Stimulated activated CD4-positive, alpha-beta T cell treated with anti-CD3 and anti-CD28 coated beads, Interleukin-2, amount 100 ng/mL, for 4 hours (primary cell): Measurements from ENCODE around the gene WTIP.
"Not testable (repeated sequence)": the region's sequence is repeated elsewhere in the genome, so short reads cannot be mapped to it uniquely, and the experiment has no call there.

Source experiments
- DNase-seq: peaks from one replicate; pipeline ENCODE4 v3.0.0-alpha.2; 2020; ENCODE audit warnings: low read depth

The WTIP gene

DNA sequence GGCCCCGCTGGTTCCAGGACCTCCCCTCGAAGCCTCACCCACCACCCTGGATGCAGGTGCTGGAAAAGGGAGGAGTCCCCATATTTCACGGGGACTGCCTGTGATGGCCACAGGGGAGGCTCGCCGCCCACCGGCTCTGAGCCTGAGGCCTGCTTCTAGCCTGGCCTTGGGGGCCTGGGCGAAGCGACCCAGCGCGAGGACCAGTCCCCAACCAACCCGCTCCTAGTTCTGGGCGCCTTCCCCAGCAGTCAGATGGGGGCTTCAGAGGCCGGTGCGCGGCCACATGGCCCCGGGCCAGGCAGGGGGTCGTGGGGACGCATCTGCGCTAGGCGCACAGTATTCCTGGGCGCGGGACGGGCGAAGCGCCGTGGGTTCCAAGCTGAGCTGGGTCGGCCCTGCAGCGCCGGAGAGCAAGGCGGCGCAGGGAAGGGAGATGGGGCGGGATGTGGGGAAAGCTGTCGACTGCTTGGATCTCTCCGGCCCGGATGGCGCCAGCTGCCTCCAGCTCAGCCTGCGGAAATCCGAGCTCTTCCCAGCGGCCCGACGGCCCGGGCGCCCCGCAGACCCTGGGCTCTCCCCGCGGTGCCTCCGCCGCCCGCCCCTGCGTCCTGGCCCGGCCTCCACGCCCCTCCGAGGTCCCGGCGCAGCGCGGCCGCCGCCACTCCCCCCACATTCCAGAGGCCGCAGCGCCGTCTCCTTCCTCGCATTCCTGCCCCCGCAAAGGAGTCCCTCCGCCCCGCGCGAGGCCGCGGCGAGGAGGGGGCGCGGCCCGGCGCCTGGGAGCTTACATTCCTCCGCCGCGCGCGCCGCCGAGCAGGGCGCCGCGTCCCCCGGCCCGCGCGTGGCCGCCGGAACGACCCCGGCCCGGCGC is at the start of gene WTIP:
Gene WTIP, plus strand, starts transcription at position 788 of the 871 bp plus-strand sequence. CDS start 217 bp downstream, outside the sequence.
- DNase-seq: no peak

DNA sequence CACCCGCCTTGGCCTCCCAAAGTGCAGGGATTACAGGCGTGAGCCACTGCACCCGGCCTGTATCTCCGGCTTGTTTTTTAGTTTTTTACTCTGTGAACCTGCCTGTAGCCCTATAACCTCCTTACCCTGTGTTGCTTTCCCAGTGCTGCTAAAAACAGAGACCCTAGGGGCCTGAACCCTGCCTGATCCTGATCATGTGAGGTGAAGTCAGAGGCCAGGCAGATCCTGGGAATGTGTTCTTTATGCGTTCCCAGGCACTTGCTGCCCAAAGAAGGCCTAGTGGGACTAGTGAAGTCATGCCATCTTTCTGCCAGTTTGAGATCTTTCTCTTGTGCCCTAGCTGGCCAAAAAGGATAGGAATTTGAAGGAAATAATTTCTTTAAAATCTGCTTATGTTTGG is 48.8 kb upstream of the WTIP start:
- DNase-seq: no peak

DNA sequence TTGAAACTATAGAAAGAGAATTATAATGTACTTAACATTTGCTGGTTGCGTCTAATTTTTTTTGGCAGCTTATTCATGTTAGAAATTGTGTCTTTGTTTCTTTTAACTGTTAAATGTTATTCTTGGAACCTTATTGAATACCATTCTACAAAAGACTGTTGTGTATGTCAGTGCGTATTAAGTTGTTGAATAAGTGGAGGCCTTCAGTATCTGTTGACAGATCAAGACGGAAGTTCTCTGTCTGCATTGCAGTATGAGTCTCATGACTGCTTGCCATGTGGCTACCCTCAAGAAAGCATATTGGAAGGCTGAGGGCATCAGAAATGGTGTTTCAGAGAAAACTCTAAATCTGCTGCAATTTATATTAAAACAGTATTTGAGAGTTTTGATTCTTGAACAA is 44.8 kb upstream of the WTIP start:
- no peak for DNase-seq

DNA sequence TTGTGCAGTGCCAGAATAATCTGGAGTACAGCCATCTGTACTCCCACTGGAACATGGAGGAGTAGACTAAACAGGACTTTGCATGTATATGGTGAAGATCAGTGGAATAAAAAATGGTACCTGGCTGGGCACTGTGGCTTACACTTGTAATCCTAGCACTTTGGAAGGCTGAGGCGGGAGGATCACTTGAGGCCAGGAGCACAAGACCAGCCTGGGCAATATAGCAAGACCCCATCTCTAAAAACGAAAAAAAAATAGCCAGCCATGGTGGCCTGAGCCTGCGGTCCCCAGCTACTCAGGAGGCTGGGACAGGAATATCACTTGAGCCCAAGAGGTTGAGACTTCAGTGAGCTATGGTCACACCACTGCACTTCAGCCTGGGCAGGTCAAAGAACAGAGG is 33.4 kb upstream of the WTIP start:
- DNase-seq: no peak

DNA sequence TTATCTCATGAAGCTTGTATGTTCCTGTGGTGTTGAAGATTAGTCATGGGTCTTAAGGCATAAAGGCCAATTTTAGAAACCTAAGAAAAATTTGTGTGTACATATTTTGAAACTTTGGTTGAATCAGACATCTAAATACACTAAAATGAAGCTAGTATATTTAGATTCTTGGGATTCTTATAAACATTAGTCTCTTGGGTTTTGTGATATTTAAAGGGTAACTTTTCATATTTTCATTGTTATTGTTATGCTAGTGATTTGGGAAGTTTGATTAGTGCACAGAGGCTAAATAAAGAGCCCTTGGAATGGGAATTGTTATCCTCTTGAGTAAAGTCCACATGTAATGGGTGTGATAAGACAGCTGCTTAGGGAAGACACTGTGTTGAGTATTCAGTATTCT is 28.8 kb upstream of the WTIP start:
- DNase-seq: no peak

DNA sequence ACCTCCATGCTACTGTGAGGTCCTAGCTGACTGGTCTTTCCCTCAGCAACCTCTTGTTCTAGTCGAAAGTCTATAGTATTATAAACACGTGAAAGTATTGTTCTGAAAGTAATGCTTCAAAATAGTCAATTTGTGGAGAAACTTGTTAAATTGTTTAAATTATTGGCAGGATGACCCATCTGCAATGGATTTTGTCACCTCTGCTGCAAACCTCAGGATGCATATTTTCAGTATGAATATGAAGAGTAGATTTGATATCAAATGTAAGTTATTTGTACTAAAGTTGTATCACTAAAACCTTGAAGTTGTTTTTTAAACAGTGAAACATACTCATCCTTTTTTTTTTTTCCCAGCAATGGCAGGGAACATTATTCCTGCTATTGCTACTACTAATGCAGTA is 27.5 kb upstream of the WTIP start:
- no peak for DNase-seq

DNA sequence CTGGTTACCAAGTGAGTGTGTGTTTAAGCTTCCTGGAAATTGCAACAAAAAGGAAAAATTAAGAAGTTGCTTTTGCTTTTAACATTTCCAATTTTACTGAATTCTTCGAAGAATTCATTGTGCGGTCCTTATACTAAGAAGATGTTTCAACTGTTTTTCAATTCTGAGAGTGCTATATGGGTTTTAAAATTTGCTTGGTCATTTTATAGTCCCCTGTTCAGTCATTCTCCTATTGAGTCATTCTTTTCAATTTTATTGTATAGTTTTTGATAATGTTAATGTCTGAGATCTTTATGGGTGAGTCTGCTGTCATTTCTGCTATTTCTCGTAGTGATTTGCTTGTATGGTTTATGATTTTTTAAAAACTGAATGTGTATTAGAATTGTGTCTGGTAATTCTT is 26.9 kb upstream of the WTIP start:
- no peak for DNase-seq

DNA sequence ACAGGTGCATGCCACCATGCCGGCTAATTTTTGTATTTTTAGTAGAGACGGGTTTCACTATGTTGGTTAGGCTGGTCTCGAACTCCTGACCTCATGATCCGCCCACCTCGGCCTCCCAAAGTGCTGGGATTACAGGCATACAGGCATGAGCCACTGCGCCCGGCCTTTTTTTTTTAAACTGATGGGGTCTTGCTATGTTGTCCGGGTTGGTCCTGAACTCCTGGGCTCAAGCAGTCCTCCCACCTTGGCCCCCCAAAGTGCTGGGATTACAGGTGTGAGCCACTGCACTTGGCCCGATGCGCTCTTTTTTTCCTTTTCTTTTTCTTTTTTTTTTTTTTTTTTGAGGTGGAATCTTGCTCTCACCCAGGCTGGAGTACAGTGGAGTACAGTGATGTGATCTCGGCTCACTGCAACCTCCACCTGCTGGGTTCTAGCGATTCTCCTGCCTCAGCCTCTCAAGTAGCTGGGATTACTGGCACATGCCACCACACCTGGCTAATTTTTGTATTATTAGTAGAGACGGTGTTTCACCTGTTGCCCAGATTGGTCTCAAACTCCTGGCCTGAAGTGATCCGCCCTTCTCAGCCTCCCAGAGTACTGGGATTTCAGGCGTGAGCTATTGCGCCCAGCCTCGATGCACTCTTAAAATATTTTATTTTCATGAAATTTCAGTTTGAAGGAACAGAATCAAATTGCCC is 25.6 kb upstream of the WTIP start:
- not testable (repeated sequence) for DNase-seq

DNA sequence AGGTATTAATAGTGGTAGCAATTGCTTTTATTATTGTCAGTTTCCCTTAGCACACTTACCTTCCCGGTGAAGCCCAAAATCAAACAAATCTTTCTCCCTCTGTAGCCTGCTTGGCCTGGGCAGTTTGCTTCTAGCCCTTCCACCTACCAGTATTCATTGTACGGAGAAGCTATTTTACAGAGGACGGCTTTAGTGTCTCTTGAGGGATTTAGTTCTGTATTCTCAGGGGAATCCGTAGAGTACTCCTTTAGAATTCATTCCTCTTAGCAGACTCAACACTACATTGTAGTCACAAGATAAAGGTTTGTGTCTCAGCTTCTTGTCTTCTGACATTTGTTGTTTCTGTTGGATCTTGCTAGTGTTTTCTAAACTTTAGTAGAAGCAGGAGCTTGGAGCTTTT is 24.1 kb upstream of the WTIP start:
- DNase-seq: no peak

DNA sequence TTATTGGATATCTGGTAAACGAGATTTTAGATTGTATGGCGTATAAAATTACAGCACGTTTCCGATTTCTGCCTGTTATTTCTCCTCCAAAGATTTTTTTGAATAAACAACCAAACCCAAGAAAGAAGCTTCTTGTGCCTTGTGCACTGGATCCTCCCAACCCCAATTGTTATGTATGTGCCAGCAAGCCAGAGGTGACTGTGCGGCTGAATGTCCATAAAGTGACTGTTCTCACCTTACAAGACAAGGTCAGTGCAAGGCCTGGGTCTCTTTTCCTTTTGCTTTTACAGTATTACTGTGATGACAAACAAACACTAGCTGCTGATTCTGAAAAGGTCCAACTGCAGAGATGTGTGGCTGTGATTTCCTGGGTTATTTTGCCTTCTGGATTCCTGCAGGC is 22.9 kb upstream of the WTIP start:
- no peak for DNase-seq

DNA sequence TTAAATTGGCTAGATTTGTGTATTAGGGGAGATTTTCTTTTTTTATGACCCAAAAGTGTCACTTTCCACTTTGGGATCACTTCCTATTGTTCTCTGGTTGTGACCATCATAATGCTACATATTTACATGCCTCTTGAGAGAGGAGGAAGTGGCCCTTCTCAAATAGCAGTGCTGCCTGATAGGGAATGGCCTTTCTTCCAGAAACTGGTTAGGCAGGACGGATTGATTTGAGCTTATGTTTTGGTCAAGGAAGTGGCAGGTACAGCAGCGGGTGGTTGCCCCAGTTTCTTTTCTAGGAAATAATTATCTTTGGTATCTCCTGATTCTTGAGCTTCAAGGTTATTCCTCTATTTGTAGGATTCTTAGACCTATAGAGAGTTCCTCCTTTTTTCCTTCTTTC is 21.9 kb upstream of the WTIP start:
- DNase-seq: no peak

DNA sequence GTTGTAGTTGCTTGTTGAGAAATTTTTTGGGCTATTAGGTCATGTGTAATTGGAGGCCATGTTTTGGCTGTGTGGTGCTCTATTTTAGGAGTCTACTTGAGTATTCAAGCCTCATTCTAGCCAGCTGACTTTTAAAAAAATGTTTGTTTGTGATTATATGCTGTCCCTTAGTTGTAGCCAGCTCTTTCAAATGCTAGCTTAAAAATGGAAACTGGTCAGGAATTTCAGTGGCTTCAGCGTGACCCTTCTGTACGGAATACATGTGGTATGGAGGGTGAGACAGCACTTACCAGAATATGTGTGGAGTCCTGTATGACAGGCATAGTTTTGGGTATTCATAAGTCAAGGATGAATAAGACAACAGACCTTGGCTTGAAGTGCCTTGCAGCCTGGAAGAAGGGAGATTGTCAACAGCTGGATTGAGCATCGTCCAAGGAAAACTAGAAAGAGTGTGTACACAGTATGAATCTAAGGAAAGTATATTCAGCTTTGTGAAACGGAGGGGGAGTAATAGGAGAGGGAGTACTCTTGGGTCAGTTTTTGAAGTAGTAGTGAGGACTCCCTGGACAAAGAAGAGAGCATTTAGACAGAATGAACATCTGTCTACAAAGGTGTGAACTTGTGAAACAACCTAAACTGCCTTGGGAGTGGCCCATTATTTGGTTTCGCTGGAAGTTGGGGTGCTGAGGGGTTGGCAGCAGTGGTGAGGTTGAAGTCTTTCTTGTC is 20.0 kb upstream of the WTIP start:
- no peak for DNase-seq

DNA sequence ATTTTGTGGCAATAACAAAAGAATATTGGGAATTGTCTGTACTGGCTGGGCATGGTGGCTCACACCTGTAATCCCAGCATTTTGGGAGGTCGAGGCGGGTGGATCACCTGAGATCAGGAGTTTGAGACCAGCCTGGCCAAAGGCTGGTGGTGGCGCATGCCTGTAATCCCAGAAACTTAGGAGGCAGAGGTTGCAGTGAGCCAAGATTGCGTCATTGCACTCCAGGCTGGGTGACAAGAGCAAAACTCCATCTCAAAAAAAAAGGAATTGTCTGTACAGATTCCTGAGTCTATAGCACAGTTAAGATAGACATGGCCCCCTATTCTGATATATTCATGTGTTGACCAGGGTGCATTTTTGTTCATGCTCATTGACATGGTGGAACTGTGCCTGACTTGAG is 16.8 kb upstream of the WTIP start:
- DNase-seq: not testable (repeated sequence)

DNA sequence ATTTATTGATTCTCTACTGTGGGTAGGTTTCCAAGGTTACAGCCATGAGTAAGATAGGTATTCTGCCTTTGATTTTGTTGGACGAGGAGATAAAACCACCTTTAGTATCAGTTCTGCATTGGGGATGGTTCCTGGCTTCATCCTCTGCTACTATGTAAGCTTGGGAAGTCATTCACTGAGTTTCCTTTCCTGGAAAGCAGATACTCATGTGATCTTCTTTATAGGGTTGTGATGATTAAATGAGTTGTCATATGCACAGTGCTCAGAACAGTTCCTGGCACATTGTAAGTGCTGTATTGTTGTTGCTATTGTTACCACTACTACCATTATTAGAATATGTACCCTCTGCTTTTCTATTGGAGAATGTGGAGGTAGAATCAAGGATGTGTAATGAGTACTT is 13.1 kb upstream of the WTIP start:
- DNase-seq: no peak

DNA sequence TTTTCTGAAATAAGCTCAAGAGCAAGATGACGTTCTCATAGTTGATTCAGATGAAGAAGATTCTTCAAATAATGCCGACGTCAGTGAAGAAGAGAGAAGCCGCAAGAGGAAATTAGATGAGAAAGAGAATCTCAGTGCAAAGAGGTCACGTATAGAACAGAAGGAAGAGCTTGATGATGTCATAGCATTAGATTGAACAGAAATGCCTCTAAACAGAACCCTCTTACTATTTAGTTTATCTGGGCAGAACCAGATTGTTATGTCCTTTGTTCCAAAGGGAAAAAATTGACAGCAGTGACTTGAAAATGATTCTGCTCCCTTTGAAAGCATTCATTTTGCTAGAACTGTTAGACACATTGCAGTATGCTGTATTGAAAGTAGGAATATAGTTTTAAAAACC is 12.5 kb upstream of the WTIP start:
- DNase-seq: not testable (repeated sequence)

DNA sequence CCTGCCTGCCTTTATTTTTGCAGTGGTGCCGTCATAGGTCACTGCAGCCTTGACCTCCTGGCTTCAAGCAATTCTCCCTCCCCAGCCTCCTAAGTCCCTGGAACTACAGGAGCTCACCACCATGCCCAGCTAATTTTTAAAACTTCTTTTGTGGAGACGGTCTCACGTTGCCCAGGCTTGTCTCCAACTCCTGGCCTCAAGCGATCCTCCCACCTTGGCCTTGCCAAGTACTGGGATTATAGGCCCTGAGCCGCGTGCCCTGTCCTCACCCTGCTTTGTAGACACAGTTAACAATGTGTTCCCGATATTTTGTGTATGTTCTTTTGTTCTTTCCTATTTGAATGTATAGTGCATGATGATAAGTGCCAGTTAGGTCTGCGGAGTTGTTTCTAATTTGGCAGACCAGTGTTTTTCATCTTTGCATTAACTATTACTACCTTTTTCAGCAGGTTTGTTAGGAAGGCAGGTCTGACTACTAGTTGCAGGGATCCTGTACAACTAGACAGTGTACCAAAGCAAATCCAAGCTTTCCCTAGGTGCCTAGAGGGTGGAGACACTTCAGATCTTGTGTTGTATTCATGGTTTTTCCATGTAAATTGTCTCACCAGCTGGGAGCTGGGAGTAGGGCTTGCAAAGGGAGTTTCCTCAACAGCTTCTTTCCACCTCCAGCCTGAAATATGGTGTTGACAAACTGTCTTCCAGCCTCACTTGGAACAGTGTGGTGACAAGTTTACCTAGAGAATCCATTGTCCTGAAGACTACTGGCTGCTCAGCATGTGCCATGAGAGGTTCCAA is 9.5 kb upstream of the WTIP start:
- DNase-seq: no peak

DNA sequence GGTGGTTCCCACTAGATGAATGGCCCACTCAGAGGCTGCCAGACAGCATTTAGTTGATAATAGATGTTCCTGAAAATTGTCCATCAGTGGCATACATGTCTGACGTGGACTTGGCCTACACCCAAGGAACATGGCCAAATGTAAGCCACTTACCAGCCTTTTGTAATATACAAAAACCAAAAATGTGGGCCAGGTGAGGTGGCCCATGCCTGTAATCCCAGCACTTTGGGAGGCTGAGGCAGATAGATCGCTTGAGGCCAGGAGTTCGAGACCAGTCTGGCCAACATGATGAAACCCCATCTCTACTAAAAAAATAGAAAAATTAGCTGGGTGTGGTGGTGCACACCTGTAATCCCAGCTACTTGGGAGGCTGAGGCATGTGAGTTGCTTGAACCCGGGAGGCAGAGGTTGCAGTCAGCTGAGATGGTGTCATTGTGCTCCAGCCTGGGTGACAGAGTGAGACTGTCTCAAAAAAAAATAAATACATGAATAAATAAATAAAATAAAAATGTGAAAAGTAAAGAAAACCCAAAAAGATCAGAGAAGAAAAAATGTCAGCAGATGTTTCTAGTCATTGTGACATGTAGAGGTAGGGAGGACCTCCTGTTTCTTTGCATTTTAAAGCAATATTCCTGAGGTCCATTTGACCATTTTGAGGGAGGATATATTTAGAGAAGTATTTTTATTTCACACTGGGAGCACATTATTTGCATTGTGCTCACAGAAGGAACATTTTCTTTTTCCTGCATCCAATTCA is 7.1 kb upstream of the WTIP start:
- DNase-seq: no peak

DNA sequence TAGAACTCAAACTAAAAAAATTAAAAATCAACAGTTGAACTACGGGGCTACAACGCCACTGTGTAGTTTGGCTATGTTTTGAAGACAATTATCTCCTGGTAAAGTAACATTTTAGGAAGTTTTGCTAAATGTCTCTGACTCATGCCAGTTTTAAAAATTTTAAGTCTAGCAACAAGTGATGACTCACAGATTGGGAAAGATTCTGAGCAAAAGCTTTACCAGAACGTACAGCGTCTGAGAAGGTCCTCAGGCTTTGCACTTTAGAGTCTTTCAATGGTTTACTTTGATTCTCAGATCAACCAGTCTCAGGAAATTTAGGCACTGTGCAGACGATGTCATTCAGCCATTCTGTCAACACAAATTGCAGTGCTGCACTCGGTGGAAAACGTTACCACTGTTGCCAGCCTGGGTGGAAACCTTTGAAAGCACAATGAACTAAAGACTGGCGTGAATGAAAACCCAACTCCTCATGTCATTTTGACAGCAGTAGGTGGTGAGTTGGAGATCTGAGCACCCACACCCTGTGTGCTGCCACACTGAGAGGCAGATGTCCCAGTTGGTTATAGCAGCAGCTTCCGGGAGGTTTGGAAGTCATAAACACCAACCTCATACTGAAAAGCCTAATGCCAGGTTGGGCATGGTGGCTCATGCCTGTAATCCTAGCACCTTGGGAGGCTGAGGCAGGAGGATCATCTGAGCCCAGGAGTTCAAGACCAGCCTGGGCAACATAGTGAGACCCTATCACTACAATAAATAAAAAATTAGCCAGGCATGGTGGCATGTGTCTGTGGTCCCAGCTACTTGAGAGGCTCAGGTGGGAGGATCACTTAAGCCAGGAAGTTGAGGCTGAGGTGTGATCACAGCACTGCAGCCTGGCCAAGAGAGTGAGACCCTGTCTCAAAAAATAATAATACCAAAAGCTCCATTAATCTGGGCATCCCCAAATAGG is 6.3 kb upstream of the WTIP start:
- DNase-seq: no peak

DNA sequence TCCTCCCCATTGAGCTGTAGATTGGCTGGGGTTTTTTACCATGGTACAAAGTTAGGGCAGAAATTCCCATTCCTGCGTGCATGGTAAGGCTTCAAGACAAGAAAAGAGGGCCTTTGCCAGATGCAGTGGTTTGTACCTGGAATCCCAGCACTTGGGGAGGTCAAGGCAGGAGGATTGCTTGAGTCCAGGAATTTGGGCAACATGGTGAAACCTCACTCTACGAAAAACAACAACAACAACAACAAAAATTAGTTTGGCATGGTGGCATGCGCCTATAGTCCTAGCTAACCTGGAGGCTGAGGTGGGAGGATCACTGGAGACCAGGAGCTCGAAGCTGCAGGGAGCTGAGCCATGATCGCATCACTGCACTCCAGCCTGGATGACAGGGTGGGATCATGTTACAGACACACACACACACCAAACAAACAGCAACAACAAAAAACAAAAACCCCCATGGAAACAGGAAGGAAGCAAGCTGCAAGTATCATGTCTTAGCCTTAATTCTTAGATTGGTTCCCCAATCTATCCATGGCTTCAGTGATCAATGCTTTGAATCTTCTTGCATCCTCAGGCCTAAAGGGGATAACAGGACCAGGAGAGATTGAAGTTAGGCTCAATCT is 5.5 kb upstream of the WTIP start:
- DNase-seq: no peak

DNA sequence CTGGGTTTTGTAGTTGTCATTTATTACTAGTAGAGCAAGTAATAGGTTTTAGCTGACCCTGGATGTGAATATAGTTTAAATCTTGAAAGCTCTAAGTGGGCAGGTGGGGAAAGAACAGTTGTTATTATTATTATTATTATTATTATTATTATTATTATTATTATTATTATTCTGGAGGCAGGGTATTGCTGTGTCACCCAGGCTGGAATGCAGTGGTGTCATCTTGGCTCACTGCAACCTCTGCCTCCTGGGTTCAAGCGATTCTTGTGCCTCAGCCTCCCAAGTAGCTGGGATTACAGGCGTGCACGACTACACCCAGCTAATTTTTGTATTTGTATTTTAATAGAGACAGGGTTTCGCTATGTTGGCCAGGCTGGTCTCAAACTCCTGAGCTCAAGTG is 3.1 kb upstream of the WTIP start:
- not testable (repeated sequence) for DNase-seq
